Motor neuron (in vitro differentiated cells): ENCODE data around the gene VPS13D. TPM values are rescaled to one million over a fixed set of nuclear protein-coding genes. Genes with fewer than 3 reads are reported as not detected.

Experiments used
- ATAC-seq, 8 experiments: fragments of 200-7000 bp; cut with Tn5 transposase; replicated peaks in 6 of 8; 2 replicates each; pipeline ENCODE4 v1.8.0; 2021; ENCODE audit warnings: mild to moderate bottlenecking in 8 of 8, moderate library complexity in 8 of 8
- H3K27ac ChIP-seq, 2 donors: fragments of 250-450 bp; sonication (Bioruptor Pico); 2 replicates each; pipeline ENCODE4 v1.9.0; 2021; ENCODE audit warnings: antibody characterized with exemption in 2 of 2, mild to moderate bottlenecking in 2 of 2, moderate library complexity in 1 of 2
- H3K4me1 ChIP-seq, 2 donors: fragments of 250-450 bp; sonication (Bioruptor Pico); replicated peaks in 1 of 2; 2 replicates each; pipeline ENCODE4 v1.6.1; 2021; ENCODE audit warnings: antibody characterized with exemption in 2 of 2, mild to moderate bottlenecking in 2 of 2, moderate library complexity in 1 of 2
- H3K4me3 ChIP-seq, 5 donors: fragments of 250-450 bp; sonication (Bioruptor Pico); 2 replicates each; pipeline ENCODE4 v1.9.0; 2021; ENCODE audit warnings: antibody characterized with exemption in 5 of 5, mild to moderate bottlenecking in 5 of 5, moderate library complexity in 4 of 5
- WGBS, 10 experiments: fragments of 450-650 bp; shearing (Covaris generic); methylation state at CpG; one replicate each; pipeline ENCODE4 v1.0.0; 2022; 5-methylcytosine and 5-hydroxymethylcytosine counted together
- in situ Hi-C, 9 experiments: fragments of 400-800 bp; cut with MboI; loops; one replicate each; pipeline ENCODE4 v1.15.0; 2021; ENCODE audit warnings: low sequenced_read_pairs in 9 of 9, low pct_unique_long_range_greater_than_20kb in 2 of 9; ENCODE audit not compliant: unreplicated experiment in 9 of 9
- total RNA-seq, 8 experiments: library from RNA; unstranded; fragments of 300-600 nt; gene quantifications; 2 replicates each; pipeline versions ENCODE4 v1.2.3 to v1.2.4, GENCODE V29; 2022

VPS13D gene
- total RNA-seq, 8 experiments from 2014 or later = 18.7 to 130 (median 34.7) TPM

- ATAC-seq = no peak
- WGBS, 10 experiments = 76 to 100% (median 87%) methylated on average over 1 to 15 of the region's 18 CpGs; no CpG with 5 or more reads in 1 of the 10 experiments
- Histone ChIP-seq H3K4me1 (peaks cover 0 to 12% of the 10 kb centered on the region in 2 donors), H3K4me3 (no peak overlapping the region), H3K27ac (no peak overlapping the region)
- in situ Hi-C loops = loop anchor here in 1 of 9 experiments (25.0 kb wide), 1 partner anchor 101 kb away; no protein-coding TSS in a partner anchor
These were observed 256.7 kb downstream of the VPS13D start for GRCh38 chr1:12486401-12487005.

- H3K4me3 ChIP-seq = no peak overlapping the region
- H3K27ac ChIP-seq = no peak overlapping the region
- 90 to 100% (median 96%) methylated on average over 2 to 5 of the region's 7 CpGs; no CpG with 5 or more reads in 1 of the 10 experiments for WGBS, 10 experiments
- ATAC-seq = no peak
- H3K4me1 ChIP-seq = peaks cover 0 to 7% of the 10 kb centered on the region in 2 donors
- in situ Hi-C loops = loop anchor here in 1 of 9 experiments (25.0 kb wide), 1 partner anchor 100 kb away; no protein-coding TSS in a partner anchor
These were observed 257.7 kb downstream of the VPS13D start for GRCh38 chr1:12487520-12487919.

DNA sequence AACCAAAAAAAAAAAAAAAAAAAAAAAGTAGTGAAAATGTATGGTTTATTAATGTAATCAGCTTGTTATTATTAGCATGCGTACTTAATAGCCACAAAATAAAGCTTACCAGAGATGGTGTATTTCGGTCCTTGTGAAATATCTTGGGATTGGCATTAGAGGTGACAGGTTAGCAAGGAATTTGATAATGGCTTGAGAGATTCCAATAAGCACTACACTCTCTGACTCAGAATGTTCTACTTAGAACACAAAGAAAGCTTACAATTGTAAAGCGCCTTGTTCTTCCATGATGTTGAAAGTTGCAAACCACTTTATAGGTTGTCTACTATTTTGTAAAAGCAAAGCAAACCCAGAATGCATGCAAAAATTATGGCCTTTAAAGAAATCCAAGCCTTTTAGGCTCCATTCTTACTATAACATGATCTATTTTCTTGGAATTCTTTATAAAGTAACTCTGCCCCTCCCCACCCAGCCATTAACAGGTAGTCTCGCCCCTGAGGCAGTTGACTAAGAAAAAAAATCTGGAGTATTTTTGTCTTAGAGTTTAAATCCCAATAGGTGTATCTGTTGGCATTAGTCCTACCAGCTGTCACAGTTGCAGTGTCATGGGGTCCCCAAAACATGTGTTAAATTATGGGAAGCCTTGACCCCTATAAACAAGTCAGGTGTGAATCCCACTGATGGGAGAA is 259.0 kb downstream of the VPS13D start:
- in situ Hi-C loops = loop anchor here in 1 of 9 experiments (25.0 kb wide), 1 partner anchor 98 kb away; no protein-coding TSS in a partner anchor
- Histone ChIP-seq H3K4me1 (peaks cover 0 to 5% of the 10 kb centered on the region in 2 donors), H3K4me3 (no peak overlapping the region), H3K27ac (no peak overlapping the region)
- 79 to 100% (median 96%) methylated on average over 2 to 4 of the region's 4 CpGs for WGBS, 10 experiments
- no peak for ATAC-seq

DNA sequence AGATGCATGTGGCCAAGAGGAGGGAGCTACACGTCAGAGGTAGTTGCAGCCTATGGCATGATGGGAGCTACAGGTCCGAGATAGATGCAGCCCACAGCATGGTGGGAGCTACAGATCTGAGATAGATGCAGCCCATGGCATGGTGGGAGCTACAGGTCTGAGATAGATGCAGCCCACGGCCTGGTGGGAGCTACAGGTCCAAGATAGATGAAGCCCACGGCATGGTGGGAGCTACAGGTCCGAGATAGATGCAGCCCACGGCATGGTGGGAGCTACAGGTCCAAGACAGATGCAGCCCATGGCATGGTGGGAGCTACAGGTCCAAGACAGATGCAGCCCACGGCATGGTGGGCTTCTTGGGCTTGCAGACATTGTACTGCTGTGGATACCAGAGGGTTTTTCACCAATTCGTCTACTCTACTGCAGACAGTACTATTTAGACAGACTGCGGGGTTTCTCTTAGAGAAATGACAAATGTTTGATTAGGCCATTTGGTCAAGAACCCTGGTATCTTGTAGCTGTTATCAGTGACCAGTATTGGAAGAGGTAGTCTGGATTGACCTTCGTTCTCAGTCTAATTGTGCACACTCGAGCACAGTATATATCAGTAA is 260.8 kb downstream of the VPS13D start:
- Histone ChIP-seq H3K4me1 (peaks cover 4 to 5% of the 10 kb centered on the region in 2 donors), H3K27ac (no peak overlapping the region), H3K4me3 (no peak overlapping the region)
- in situ Hi-C loops = loop anchor here in 1 of 9 experiments (25.0 kb wide), 1 partner anchor 97 kb away; no protein-coding TSS in a partner anchor
- 87 to 100% (median 93%) methylated on average over 2 to 10 of the region's 11 CpGs; no CpG with 5 or more reads in 1 of the 10 experiments for whole genome bisulfite sequencing, 10 experiments
- no peak for ATAC-seq

GRCh38 chr1:12491656-12492055 is 261.8 kb downstream of the VPS13D start:
- no peak overlapping the region for H3K27ac ChIP-seq
- WGBS, 10 experiments = 67 to 100% (median 97%) methylated on average over 1 to 5 of the region's 5 CpGs; no CpG with 5 or more reads in 4 of the 10 experiments
- in situ Hi-C loops = loop anchor here in 1 of 9 experiments (25.0 kb wide), 1 partner anchor 96 kb away; no protein-coding TSS in a partner anchor
- no peak overlapping the region for H3K4me3 ChIP-seq
- H3K4me1 ChIP-seq = peaks cover 5 to 7% of the 10 kb centered on the region in 2 donors
- ATAC-seq = no peak

GRCh38 chr1:12495725-12496124 is 265.9 kb downstream of the VPS13D start:
- peaks cover 2 to 7% of the 10 kb centered on the region in 2 donors for H3K4me1 ChIP-seq
- 80 to 100% (median 97%) methylated on average over 1 to 10 of the region's 11 CpGs; no CpG with 5 or more reads in 2 of the 10 experiments for WGBS, 10 experiments
- H3K27ac ChIP-seq = no peak overlapping the region
- ATAC-seq = no peak
- in situ Hi-C loops = loop anchor here in 1 of 9 experiments (25.0 kb wide), 1 partner anchor 92 kb away; no protein-coding TSS in a partner anchor
- no peak overlapping the region for H3K4me3 ChIP-seq

DNA sequence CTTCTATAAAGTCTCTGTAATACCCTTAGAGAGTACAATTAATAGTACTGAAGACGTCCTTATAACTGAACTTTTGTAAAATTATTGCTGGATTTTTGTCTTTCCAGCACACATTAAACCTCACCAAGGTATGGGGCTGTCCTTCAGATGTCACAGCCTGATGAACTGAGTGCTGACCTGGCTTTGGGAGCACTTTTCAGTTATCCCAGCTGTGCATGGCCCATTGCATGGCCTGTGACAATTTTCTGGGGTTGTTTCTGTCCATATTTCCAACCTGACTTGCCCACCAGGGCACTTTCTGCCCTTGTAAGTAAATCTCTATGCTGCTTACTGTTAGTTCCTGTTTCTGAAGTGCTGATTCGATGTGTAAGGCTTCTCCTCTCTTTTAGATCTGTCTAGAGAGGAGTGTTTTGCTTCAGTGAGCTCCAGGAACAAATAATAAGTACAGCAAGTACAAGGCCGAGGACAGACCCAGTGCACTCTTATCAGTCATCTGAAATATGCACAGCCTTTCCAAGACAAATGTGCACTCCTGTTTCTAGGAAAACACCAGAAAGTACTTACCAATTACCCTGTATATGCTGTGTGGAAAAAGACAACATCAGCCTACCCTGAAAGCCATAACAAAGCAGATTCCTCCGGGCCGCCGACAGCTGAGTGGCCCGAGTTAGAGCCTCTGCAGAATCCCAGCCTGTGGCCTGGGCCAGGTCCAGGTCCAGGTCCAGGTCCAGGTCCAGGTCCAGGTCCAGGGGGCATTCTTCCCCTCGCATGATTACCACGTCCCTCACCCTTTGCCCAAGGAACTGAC is 266.5 kb downstream of the VPS13D start:
- in situ Hi-C loops = loop anchor here in 1 of 9 experiments (25.0 kb wide), 1 partner anchor 91 kb away; no protein-coding TSS in a partner anchor
- Histone ChIP-seq H3K4me1 (peaks cover 2 to 7% of the 10 kb centered on the region in 2 donors), H3K27ac (no peak overlapping the region), H3K4me3 (no peak overlapping the region)
- peak in 1 of 8 experiments; percentile 65 for ATAC-seq
- WGBS, 10 experiments = 20 to 100% (median 93%) methylated on average over 2 to 9 of the region's 9 CpGs; no CpG with 5 or more reads in 2 of the 10 experiments

DNA sequence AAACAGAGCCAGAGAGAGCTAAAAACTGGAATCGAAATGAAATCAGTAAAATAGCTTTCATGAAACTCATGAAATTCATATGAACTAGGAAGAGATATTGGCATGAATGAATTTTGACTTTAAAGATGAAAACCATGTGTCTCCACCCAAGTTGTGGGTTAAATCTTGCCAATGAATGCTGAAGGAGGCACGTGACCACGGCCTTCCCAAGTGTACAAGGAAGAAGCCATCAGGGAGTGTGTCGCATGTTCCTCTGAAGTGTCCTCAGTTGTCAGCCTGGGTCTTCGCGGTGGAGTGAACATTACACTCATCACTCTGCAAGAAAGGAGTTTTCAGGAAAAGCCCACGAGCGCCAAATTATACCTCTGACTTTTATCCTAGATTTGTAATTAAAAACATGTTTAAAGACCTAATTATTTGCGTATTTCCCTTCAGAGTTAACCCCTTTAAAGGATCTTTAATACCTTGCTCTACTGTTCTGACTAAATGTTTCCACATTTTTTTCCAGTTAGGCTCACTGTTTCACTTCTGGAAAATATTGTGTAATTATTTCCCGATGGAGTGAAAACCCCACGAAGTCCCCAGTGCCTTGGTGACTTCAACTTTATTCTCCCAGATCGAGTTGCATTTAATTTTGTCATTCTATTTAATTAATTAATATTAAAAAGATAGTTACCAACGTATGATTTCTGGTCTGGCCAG is 269.9 kb downstream of the VPS13D start:
- 5 to 94% (median 87%) methylated on average over 5 to 13 of the region's 13 CpGs for WGBS, 10 experiments
- ATAC-seq = peak in 2 of 8 experiments; percentile 56 to 57
- Histone ChIP-seq H3K27ac (no peak overlapping the region), H3K4me1 (peaks cover 0 to 7% of the 10 kb centered on the region in 2 donors), H3K4me3 (no peak overlapping the region)
- in situ Hi-C loops = loop anchor here in 1 of 9 experiments (25.0 kb wide), 1 partner anchor 88 kb away; no protein-coding TSS in a partner anchor

GRCh38 chr1:12501661-12502060 is 271.8 kb downstream of the VPS13D start:
- H3K4me3 ChIP-seq = no peak overlapping the region
- in situ Hi-C loops = no loop called here
- no peak overlapping the region for H3K27ac ChIP-seq
- 50 to 100% (median 90%) methylated on average over 1 to 8 of the region's 9 CpGs; no CpG with 5 or more reads in 1 of the 10 experiments for WGBS, 10 experiments
- ATAC-seq = peak in 2 of 8 experiments; percentile 64 to 65
- peaks cover 12 to 15% of the 10 kb centered on the region in 2 donors for H3K4me1 ChIP-seq

DNA sequence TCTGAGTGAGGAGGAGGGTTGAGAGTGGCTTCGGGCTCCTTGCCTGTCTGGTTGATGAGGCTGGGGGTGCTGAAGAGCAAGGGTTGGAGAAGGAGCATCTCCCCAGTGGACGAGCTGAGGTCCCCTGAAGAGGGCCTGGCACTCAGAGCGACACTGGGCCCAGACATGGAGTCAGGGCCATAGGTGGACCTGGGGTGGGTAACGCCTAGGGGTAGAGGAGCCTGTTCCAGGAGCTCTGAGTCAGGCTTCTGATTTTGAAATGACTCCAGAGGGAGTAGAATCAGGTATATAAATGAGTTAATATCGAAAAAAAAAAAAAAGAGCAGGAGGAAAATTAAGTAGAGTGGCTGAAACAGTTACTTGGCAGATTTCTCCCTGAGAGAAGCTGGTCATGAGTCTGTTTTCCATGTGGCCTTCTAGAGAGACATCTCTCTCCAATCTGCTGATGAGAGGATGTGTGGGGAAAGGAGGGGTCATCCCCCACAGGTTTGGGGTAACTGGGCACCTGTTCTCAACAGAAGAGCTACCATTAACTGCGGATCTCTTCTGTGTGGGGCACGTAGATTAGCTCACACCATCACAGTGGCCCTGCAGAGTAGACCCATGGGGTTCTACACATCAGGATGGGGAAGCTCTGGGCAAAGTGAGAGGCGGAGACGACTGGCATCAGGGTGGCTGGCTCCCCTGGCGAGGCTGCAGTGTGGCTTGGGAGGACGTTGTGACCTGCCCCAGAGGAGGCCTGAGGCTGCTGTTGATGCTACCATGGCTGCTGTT is 272.7 kb downstream of the VPS13D start:
- no peak overlapping the region for H3K27ac ChIP-seq
- ATAC-seq = no peak
- in situ Hi-C loops = no loop called here
- H3K4me3 ChIP-seq = no peak overlapping the region
- peaks cover 13 to 15% of the 10 kb centered on the region in 2 donors for H3K4me1 ChIP-seq
- WGBS, 10 experiments = 78 to 100% (median 93%) methylated on average over 1 to 7 of the region's 11 CpGs

DNA sequence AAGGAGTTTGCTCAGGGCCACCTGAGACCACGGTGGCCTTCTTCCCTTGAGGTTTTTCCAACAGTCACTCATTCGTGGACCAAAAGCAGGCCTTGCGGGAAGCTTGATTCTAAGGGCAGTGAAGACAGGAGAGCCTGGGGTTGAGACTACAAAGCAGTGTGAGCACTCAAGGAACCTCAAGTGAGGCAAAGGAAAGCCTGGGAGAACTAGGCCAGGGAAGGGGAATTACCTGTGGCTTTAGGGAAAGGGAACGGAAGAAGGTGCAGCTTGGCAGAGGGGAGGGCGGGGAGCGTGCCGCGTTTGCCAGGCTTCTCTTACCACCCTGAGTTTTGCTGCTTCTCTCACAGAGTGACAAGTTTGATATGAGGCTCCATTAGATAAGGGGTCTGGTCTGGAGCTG is 273.9 kb downstream of the VPS13D start:
- H3K4me3 ChIP-seq = no peak overlapping the region
- in situ Hi-C loops = no loop called here
- no peak for ATAC-seq
- 70 to 100% (median 89%) methylated on average over 2 to 8 of the region's 8 CpGs for WGBS, 10 experiments
- H3K4me1 ChIP-seq = peaks cover 15 to 16% of the 10 kb centered on the region in 2 donors
- H3K27ac ChIP-seq = no peak overlapping the region
